H1 (cell line): Measurements from ENCODE around the gene CDCA5. TPM values are rescaled to one million over a fixed set of nuclear protein-coding genes. Genes with fewer than 3 reads are reported as not detected.

ENCODE experiments used
- CTCF ChIA-PET: fragments of 300-600 bp; sonication (Branson Sonifier 250); formaldehyde crosslinking; loops from one replicate; lab custom pipeline; 2021; ENCODE audit not compliant: partially characterized antibody; lab: Charles Lee
- POLR2A ChIA-PET: fragments of 300-600 bp; sonication (Branson Sonifier 250); formaldehyde crosslinking; loops from one replicate; lab custom pipeline; 2021; ENCODE audit warnings: inconsistent platforms; ENCODE audit not compliant: partially characterized antibody; lab: Charles Lee
- DNase-seq, 2 experiments: peaks; one replicate each; pipeline versions ENCODE4 v3.0.0 to v3.0.0-alpha.2; 2010 to 2022; ENCODE audit warnings: low spot score in 2 of 2, low read depth in 1 of 2, mixed read lengths in 1 of 2
- FAIRE-seq: peaks from 2 replicates; lab custom pipeline; 2011; peaks lifted over from hg19 to GRCh38; lab: Jason Lieb, UNC
- H2AFZ ChIP-seq: 2 replicates; pipeline ENCODE4 v1.8.1; 2012; ENCODE audit warnings: low read length, inconsistent platforms
- H2AK5ac ChIP-seq: 2 replicates; pipeline ENCODE4 v1.6.1; 2013; ENCODE audit warnings: low read depth, low read length
- H2BK120ac ChIP-seq: replicated peaks from 2 replicates; pipeline ENCODE3; 2013; ENCODE audit warnings: low read depth, low read length, inconsistent platforms
- H2BK12ac ChIP-seq: 2 replicates; pipeline ENCODE4 v1.6.1; 2013; ENCODE audit warnings: low read depth, low read length
- H2BK15ac ChIP-seq: 2 replicates; pipeline ENCODE4 v1.6.1; 2013; ENCODE audit warnings: low read length
- H2BK20ac ChIP-seq: 2 replicates; pipeline ENCODE4 v1.6.1; 2013; ENCODE audit warnings: low read length
- H2BK5ac ChIP-seq: 2 replicates; pipeline ENCODE4 v1.6.1; 2013; ENCODE audit warnings: low read depth, low read length
- H3K14ac ChIP-seq: 2 replicates; pipeline ENCODE4 v1.6.1; 2013; ENCODE audit warnings: inconsistent platforms; ENCODE audit not compliant: insufficient read length
- H3K18ac ChIP-seq: 2 replicates; pipeline ENCODE4 v1.6.1; 2013; ENCODE audit warnings: low read length; ENCODE audit errors: extremely low read depth
- H3K23ac ChIP-seq: 2 replicates; pipeline ENCODE4 v1.6.1; 2013; ENCODE audit warnings: inconsistent platforms; ENCODE audit not compliant: insufficient read length
- H3K23me2 ChIP-seq: 2 replicates; pipeline ENCODE4 v1.6.1; 2013; ENCODE audit warnings: low read depth, low read length
- H3K27ac ChIP-seq: 2 replicates; pipeline ENCODE4 v1.6.1; 2011; ENCODE audit warnings: low read depth, low read length, inconsistent platforms
- H3K27me3 ChIP-seq, 4 experiments: replicated peaks in 1 of 4; 1 replicate in 1 of 4; 2 replicates in 3 of 4; pipeline versions ENCODE4 v1.6.1 to v1.8.1; 2011 to 2013; ENCODE audit warnings: low read length in 3 of 4, mild to moderate bottlenecking in 3 of 4, inconsistent platforms in 2 of 4, mixed read lengths in 2 of 4, moderate library complexity in 1 of 4; ENCODE audit not compliant: control insufficient read depth in 3 of 4, insufficient read depth in 3 of 4; ENCODE audit errors: extremely low read depth in 1 of 4
- H3K36me3 ChIP-seq, 4 experiments: 2 replicates each; pipeline versions ENCODE4 v1.6.1 to v1.8.1; 2011 to 2013; ENCODE audit warnings: mild to moderate bottlenecking in 4 of 4, low read length in 3 of 4, moderate library complexity in 2 of 4, control low read depth in 1 of 4, inconsistent platforms in 1 of 4; ENCODE audit not compliant: insufficient read depth in 4 of 4, control insufficient read depth in 2 of 4
- H3K4ac ChIP-seq: replicated peaks from 2 replicates; pipeline ENCODE3; 2013; ENCODE audit warnings: low read length, low read depth, mixed read lengths, inconsistent platforms; ENCODE audit not compliant: insufficient read length
- H3K4me1 ChIP-seq, 4 experiments: replicated peaks in 1 of 4; 1 replicate in 1 of 4; 2 replicates in 3 of 4; pipeline versions ENCODE4 v1.6.1 to v1.8.1; 2011 to 2013; ENCODE audit warnings: low read length in 3 of 4, inconsistent platforms in 2 of 4, mixed read lengths in 1 of 4; ENCODE audit not compliant: insufficient read depth in 4 of 4, control insufficient read depth in 3 of 4
- H3K4me2 ChIP-seq, 2 experiments: 2 replicates each; pipeline versions ENCODE4 v1.6.1 to v1.8.1; 2011 to 2013; ENCODE audit warnings: low read depth in 2 of 2, low read length in 2 of 2, control low read depth in 1 of 2, inconsistent platforms in 1 of 2, mild to moderate bottlenecking in 1 of 2; ENCODE audit not compliant: insufficient read depth in 1 of 2
- H3K4me3 ChIP-seq, 4 experiments: fragments of 200-600, 300-600 bp in 1 of 4; sonication (generic), shearing (Covaris generic), sonication (Bioruptor Twin) in 1 of 4; 2 replicates each; pipeline versions ENCODE4 v1.5.1 to v1.8.1; 2011 to 2016; ENCODE audit warnings: low read length in 4 of 4, low read depth in 3 of 4, control low read depth in 2 of 4, inconsistent platforms in 2 of 4, mild to moderate bottlenecking in 2 of 4, mixed read lengths in 1 of 4, moderate library complexity in 1 of 4; ENCODE audit not compliant: insufficient read depth in 2 of 4; ENCODE audit errors: extremely low read depth in 1 of 4
- H3K56ac ChIP-seq: replicated peaks from 2 replicates; pipeline ENCODE3; 2013; ENCODE audit warnings: low read depth, mild to moderate bottlenecking, mixed read lengths, low read length, inconsistent platforms; ENCODE audit not compliant: insufficient read length
- H3K79me1 ChIP-seq: 2 replicates; pipeline ENCODE4 v1.6.1; 2013; ENCODE audit warnings: low read depth, low read length, control low read depth
- H3K79me2 ChIP-seq, 2 experiments: 2 replicates each; pipeline versions ENCODE4 v1.6.1 to v1.8.1; 2012 to 2013; ENCODE audit warnings: low read length in 2 of 2, mild to moderate bottlenecking in 2 of 2, inconsistent platforms in 1 of 2; ENCODE audit not compliant: insufficient read depth in 2 of 2, control insufficient read depth in 1 of 2
- H3K9ac ChIP-seq, 4 experiments: replicated peaks in 1 of 4; 1 replicate in 1 of 4; 2 replicates in 3 of 4; pipeline versions ENCODE4 v1.6.1 to v1.8.1; 2011 to 2013; ENCODE audit warnings: low read depth in 3 of 4, low read length in 3 of 4, control low read depth in 2 of 4, mild to moderate bottlenecking in 2 of 4, moderate library complexity in 2 of 4, inconsistent platforms in 1 of 4; ENCODE audit errors: extremely low read depth in 1 of 4
- H3K9me3 ChIP-seq, 2 experiments: 2 replicates each; pipeline versions ENCODE4 v1.6.1 to v1.8.1; 2012 to 2013; ENCODE audit warnings: mild to moderate bottlenecking in 2 of 2, moderate library complexity in 2 of 2, control low read depth in 1 of 2, inconsistent platforms in 1 of 2, low read depth in 1 of 2, low read length in 1 of 2, mixed read lengths in 1 of 2; ENCODE audit not compliant: insufficient read depth in 2 of 2
- H4K20me1 ChIP-seq, 2 experiments: replicated peaks in 1 of 2; 2 replicates each; pipeline versions ENCODE3 to v1.8.1; 2011 to 2013; ENCODE audit warnings: inconsistent platforms in 2 of 2, low read length in 2 of 2, mild to moderate bottlenecking in 1 of 2; ENCODE audit not compliant: insufficient read depth in 2 of 2, control insufficient read depth in 1 of 2
- H4K5ac ChIP-seq: 2 replicates; pipeline ENCODE4 v1.6.1; 2013; ENCODE audit warnings: low read length, low read depth, mixed read lengths, inconsistent platforms; ENCODE audit not compliant: insufficient read length
- H4K8ac ChIP-seq: 2 replicates; pipeline ENCODE4 v1.8.0; 2013; ENCODE audit warnings: mild to moderate bottlenecking, moderate library complexity, low read length, inconsistent platforms; ENCODE audit not compliant: insufficient read depth; ENCODE audit errors: extremely low read depth
- H4K91ac ChIP-seq: replicated peaks from 2 replicates; pipeline ENCODE3; 2013; ENCODE audit warnings: low read length, mixed read lengths, inconsistent platforms; ENCODE audit not compliant: insufficient read length
- EGR1 ChIP-seq: IDR thresholded peaks from 2 replicates; pipeline ENCODE4 v1.6.1; 2011; ENCODE audit warnings: low read depth, low read length, borderline replicate concordance
- WGBS, 2 experiments: shearing (Covaris generic) in 1 of 2; methylation state at CpG; one replicate each; pipeline versions ENCODE4 v1.1.6 to v1.1.7; 2013 to 2015; ENCODE audit warnings: low lambda C conversion rate in 2 of 2, mixed read lengths in 2 of 2, inconsistent platforms in 1 of 2, low coverage in 1 of 2, missing lambda C conversion rate in 1 of 2; ENCODE audit not compliant: insufficient replicate concordance in 2 of 2, insufficient coverage in 1 of 2, insufficient read length in 1 of 2; ENCODE audit errors: extremely low coverage in 1 of 2, missing lambda C conversion rate in 1 of 2; 5-methylcytosine and 5-hydroxymethylcytosine counted together
- polyA plus RNA-seq, 7 experiments: library from polyadenylated mRNA; depleted of rRNA in 3 of 7; stranded (reverse) in 5 of 7; unstranded in 2 of 7; fragments of >200 nt in 5 of 7; fragments of 200-250 nt in 2 of 7; gene quantifications; 1 replicate in 5 of 7; 2 replicates in 1 of 7; 4 replicates in 1 of 7; pipeline versions ENCODE4 v1.2.1 to v1.2.3, GENCODE V29; 2011 to 2013; ENCODE audit warnings: missing spikeins in 2 of 7, mixed read lengths in 2 of 7
- total RNA-seq: library from RNA; stranded (reverse); fragmentation: NEBNext Ultra II Directional; extraction: Animal tissue kit (Norgen Biotek cat#: 25700); gene quantifications from 2 replicates; pipeline ENCODE4 v1.2.1, GENCODE V29; 2021

The CDCA5 gene
- total and polyA plus RNA-seq, 2 of the 8 experiments (the other 6 are each of a cell fraction or from before 2014, with no cell fraction given): 39.2 to 87.0 TPM

GRCh38 chr11:65124480-65125196 is 40.8 kb upstream of the CDCA5 start:
- ChIA-PET CTCF (interaction anchor here (1.1 to 9.5 kb wide), 2 partner anchors 14 to 50 kb away, joined by 4 to 71 read pairs; partner anchors contain the start of gene TM7SF2), POLR2A (interaction anchor here (1.3 to 17.4 kb wide), 4 partner anchors 6 to 56 kb away, joined by 3 to 305 read pairs (median 170); partner anchors contain the start of genes FAU, MRPL49, SYVN1 and TM7SF2)
- Histone ChIP-seq H3K27ac (no peak overlapping the region), H3K18ac (no peak overlapping the region), H3K4me1 (peaks cover 0 to 6% (median 1%) of the 10 kb centered on the region in 4 experiments; a peak in 4 of 7 replicates), H4K8ac (no peak overlapping the region), H3K9me3 (no peaks in the 10 kb centered on the region), H2BK120ac (no peak overlapping the region), H2AFZ (no peak overlapping the region), H3K4me2 (no peak overlapping the region), H3K23me2 (peaks cover 3% of the 10 kb centered on the region; the same call in 1 of the 2 replicates), H4K91ac (no peak overlapping the region), H2BK5ac (no peak overlapping the region), H4K5ac (no peak overlapping the region), H3K23ac (no peak overlapping the region), H3K79me1 (peaks cover 9% of the 10 kb centered on the region), H3K4me3 (no peak overlapping the region), H3K27me3 (no peaks in the 10 kb centered on the region), H3K4ac (no peak overlapping the region), H3K36me3 (peaks cover 20 to 60% (median 53%) of the 10 kb centered on the region in 4 experiments), H3K56ac (no peak overlapping the region), H3K79me2 (peaks cover 6 to 38% of the 10 kb centered on the region in 2 experiments), H3K14ac (no peak overlapping the region), H3K9ac (no peak overlapping the region; a peak in 1 of 7 replicates), H2AK5ac (no peak overlapping the region), H2BK20ac (no peak overlapping the region), H2BK15ac (no peak overlapping the region), H4K20me1 (peaks cover 0 to 7% of the 10 kb centered on the region in 2 experiments), H2BK12ac (no peak overlapping the region)
- no peak for DNase-seq
- WGBS, 2 experiments: 95% methylated on average over 5 of the region's 5 CpGs; no CpG with 5 or more reads in 1 of the 2 experiments
- no peak for TF ChIP-seq EGR1
- no peak for FAIRE-seq
